ENCODE data around the gene PLXNB3. TPM values are rescaled to one million over a fixed set of nuclear protein-coding genes. Genes with fewer than 3 reads are reported as not detected.

PLXNB3 gene
- polyA plus RNA-seq, 3 donors from 2014 or later = not detected

GRCh38 chrX:153776611-153777045 is 12.6 kb downstream of the PLXNB3 start:
- peaks cover 0 to 3% (median 1%) of the 10 kb centered on the region in 3 donors for H3K27me3 Mint-ChIP-seq (ENCODE audit: low read depth in 3 of 3)
- H3K9me3 Mint-ChIP-seq = no peaks in the 10 kb centered on the region
- peaks cover 3 to 5% of the 10 kb centered on the region in 2 donors for H3K4me1 Mint-ChIP-seq
- H3K27ac Mint-ChIP-seq = no peak overlapping the region
- DNase-seq = no peak
- H3K4me3 Mint-ChIP-seq = no peak overlapping the region
- no peaks in the 10 kb centered on the region for H3K36me3 Mint-ChIP-seq

- H3K27ac Mint-ChIP-seq = no peak overlapping the region
- no peak overlapping the region for H3K4me3 Mint-ChIP-seq
- peaks cover 0 to 3% (median 1%) of the 10 kb centered on the region in 3 donors for H3K27me3 Mint-ChIP-seq (ENCODE audit: low read depth in 3 of 3)
- peaks cover 3 to 5% of the 10 kb centered on the region in 2 donors for H3K4me1 Mint-ChIP-seq
- no peaks in the 10 kb centered on the region for H3K9me3 Mint-ChIP-seq
- no peak for DNase-seq
- no peaks in the 10 kb centered on the region for H3K36me3 Mint-ChIP-seq
Measured at GRCh38 chrX:153777261-153778090, 13.4 kb downstream of the PLXNB3 start.

GRCh38 chrX:153778181-153778580 is 14.1 kb downstream of the PLXNB3 start:
- Mint-ChIP-seq H3K27me3 (ENCODE audit: low read depth in 3 of 3) (peaks cover 0 to 3% (median 1%) of the 10 kb centered on the region in 3 donors), H3K4me3 (no peak overlapping the region), H3K27ac (no peak overlapping the region), H3K4me1 (peaks cover 3 to 5% of the 10 kb centered on the region in 2 donors), H3K36me3 (no peaks in the 10 kb centered on the region), H3K9me3 (no peaks in the 10 kb centered on the region)
- DNase-seq = no peak

GRCh38 chrX:153778684-153779101 is 14.6 kb downstream of the PLXNB3 start:
- H3K9me3 Mint-ChIP-seq = no peaks in the 10 kb centered on the region
- H3K27ac Mint-ChIP-seq = no peak overlapping the region
- peaks cover 3 to 5% of the 10 kb centered on the region in 2 donors for H3K4me1 Mint-ChIP-seq
- no peak for DNase-seq
- no peak overlapping the region for H3K4me3 Mint-ChIP-seq
- peaks cover 0 to 3% (median 1%) of the 10 kb centered on the region in 3 donors for H3K27me3 Mint-ChIP-seq (ENCODE audit: low read depth in 3 of 3)
- H3K36me3 Mint-ChIP-seq = no peaks in the 10 kb centered on the region

- H3K27me3 Mint-ChIP-seq (ENCODE audit: low read depth in 3 of 3) = peaks cover 0 to 3% (median 1%) of the 10 kb centered on the region in 3 donors
- no peaks in the 10 kb centered on the region for H3K9me3 Mint-ChIP-seq
- no peak overlapping the region for H3K4me3 Mint-ChIP-seq
Measured at GRCh38 chrX:153779891-153780677, 16.0 kb downstream of the PLXNB3 start.

GRCh38 chrX:153780678-153781427 is 16.8 kb downstream of the PLXNB3 start, which contains the start of gene SRPK3:
TSS of gene SRPK3 (plus strand) at chrX:153781041. CDS start at chrX:153781087, 46 bp downstream.
- H3K9me3 Mint-ChIP-seq = no peaks in the 10 kb centered on the region
- H3K36me3 Mint-ChIP-seq = no peaks in the 10 kb centered on the region
- peaks cover 3 to 5% of the 10 kb centered on the region in 2 donors for H3K4me1 Mint-ChIP-seq
- H3K27ac Mint-ChIP-seq = no peak within 1 kb of the TSS
- peaks cover 0 to 3% (median 1%) of the 10 kb centered on the region in 3 donors for H3K27me3 Mint-ChIP-seq (ENCODE audit: low read depth in 3 of 3)
- no peak within 1 kb of the TSS for H3K4me3 Mint-ChIP-seq
- no peak for DNase-seq

More at GRCh38 chrX:153779891-153780677, 16.0 kb downstream of the PLXNB3 start:
- no peak for DNase-seq
- H3K27ac Mint-ChIP-seq = no peak overlapping the region
- H3K36me3 Mint-ChIP-seq = no peaks in the 10 kb centered on the region
- peaks cover 3 to 5% of the 10 kb centered on the region in 2 donors for H3K4me1 Mint-ChIP-seq

GRCh38 chrX:153781428-153782047 is 17.5 kb downstream of the PLXNB3 start:
- Mint-ChIP-seq H3K27me3 (ENCODE audit: low read depth in 3 of 3) (peaks cover 0 to 3% (median 1%) of the 10 kb centered on the region in 3 donors), H3K36me3 (peaks cover 0 to 3% (median 0%) of the 10 kb centered on the region in 3 donors), H3K9me3 (no peaks in the 10 kb centered on the region), H3K4me1 (peaks cover 3 to 5% of the 10 kb centered on the region in 2 donors), H3K4me3 (no peak overlapping the region), H3K27ac (no peak overlapping the region)
- no peak for DNase-seq

GRCh38 chrX:153782313-153782712 is 18.3 kb downstream of the PLXNB3 start:
- peaks cover 0 to 3% (median 1%) of the 10 kb centered on the region in 3 donors for H3K27me3 Mint-ChIP-seq (ENCODE audit: low read depth in 3 of 3)
- peaks cover 3 to 5% of the 10 kb centered on the region in 2 donors for H3K4me1 Mint-ChIP-seq
- no peak overlapping the region for H3K27ac Mint-ChIP-seq
- no peaks in the 10 kb centered on the region for H3K9me3 Mint-ChIP-seq
- no peak overlapping the region for H3K4me3 Mint-ChIP-seq
- no peak for DNase-seq
- peaks cover 0 to 4% (median 0%) of the 10 kb centered on the region in 3 donors for H3K36me3 Mint-ChIP-seq

GRCh38 chrX:153782871-153783270 is 18.8 kb downstream of the PLXNB3 start:
- no peak overlapping the region for H3K27ac Mint-ChIP-seq
- H3K27me3 Mint-ChIP-seq (ENCODE audit: low read depth in 3 of 3) = peaks cover 0 to 3% (median 1%) of the 10 kb centered on the region in 3 donors
- H3K36me3 Mint-ChIP-seq = peaks cover 0 to 4% (median 0%) of the 10 kb centered on the region in 3 donors
- no peaks in the 10 kb centered on the region for H3K9me3 Mint-ChIP-seq
- DNase-seq = no peak
- no peak overlapping the region for H3K4me3 Mint-ChIP-seq
- peaks cover 3 to 5% of the 10 kb centered on the region in 2 donors for H3K4me1 Mint-ChIP-seq

- Mint-ChIP-seq H3K36me3 (peaks cover 0 to 4% (median 0%) of the 10 kb centered on the region in 3 donors), H3K9me3 (no peaks in the 10 kb centered on the region), H3K4me1 (peaks cover 3 to 5% of the 10 kb centered on the region in 2 donors), H3K4me3 (no peak overlapping the region), H3K27ac (no peak overlapping the region), H3K27me3 (ENCODE audit: low read depth in 3 of 3) (peaks cover 0 to 3% (median 1%) of the 10 kb centered on the region in 3 donors)
- no peak for DNase-seq
Measured at GRCh38 chrX:153783378-153784013, 19.4 kb downstream of the PLXNB3 start.

GRCh38 chrX:153784325-153784967 is 20.4 kb downstream of the PLXNB3 start:
- Mint-ChIP-seq H3K9me3 (no peaks in the 10 kb centered on the region), H3K4me1 (peaks cover 3 to 5% of the 10 kb centered on the region in 2 donors), H3K4me3 (no peak overlapping the region), H3K36me3 (peaks cover 0 to 4% (median 0%) of the 10 kb centered on the region in 3 donors), H3K27ac (no peak overlapping the region), H3K27me3 (ENCODE audit: low read depth in 3 of 3) (peaks cover 1 to 3% (median 2%) of the 10 kb centered on the region in 3 donors)
- no peak for DNase-seq

GRCh38 chrX:153786669-153787068 is 22.6 kb downstream of the PLXNB3 start:
- no peak for DNase-seq
- no peaks in the 10 kb centered on the region for H3K4me1 Mint-ChIP-seq
- peaks cover 0 to 4% (median 0%) of the 10 kb centered on the region in 3 donors for H3K36me3 Mint-ChIP-seq
- no peak overlapping the region for H3K27ac Mint-ChIP-seq
- no peak overlapping the region for H3K4me3 Mint-ChIP-seq
- no peaks in the 10 kb centered on the region for H3K9me3 Mint-ChIP-seq
- H3K27me3 Mint-ChIP-seq (ENCODE audit: low read depth in 3 of 3) = peaks cover 0 to 2% (median 0%) of the 10 kb centered on the region in 3 donors
